ENCODE data around the gene LHFPL2.

LHFPL2 gene

GRCh38 chr5:78506261-78507024 is 142.1 kb downstream of the LHFPL2 start:
- ChIA-PET CTCF (no interaction called here), POLR2A (no interaction called here)
- TF ChIP-seq CTCF (IDR thresholded peaks at IDR 0.05; ENCODE audit: control extremely low read depth, extremely low read depth, low read depth, missing control alignments): no peak
- DNase-seq (ENCODE audit: extremely low spot score): no peak

- CTCF ChIA-PET: interaction anchor here (1.0 to 1.1 kb wide), 2 partner anchors 9 to 23 kb away, joined by 3 read pairs; no protein-coding TSS in a partner anchor
These were observed 142.7 kb downstream of the LHFPL2 start for GRCh38 chr5:78505860-78506259.

GRCh38 chr5:78504704-78505677 is 143.6 kb downstream of the LHFPL2 start:
- POLR2A ChIA-PET: no interaction called here
- DNase-seq (ENCODE audit: extremely low spot score): no peak
- CTCF ChIA-PET: interaction anchor here (0.6 to 1.1 kb wide), 4 partner anchors 8 to 86 kb away, joined by 3 read pairs; no protein-coding TSS in a partner anchor
- no peak for TF ChIP-seq CTCF (IDR thresholded peaks at IDR 0.05; ENCODE audit: control extremely low read depth, extremely low read depth, low read depth, missing control alignments)

More at GRCh38 chr5:78505860-78506259, 142.7 kb downstream of the LHFPL2 start:
- no peak for DNase-seq (ENCODE audit: extremely low spot score)
- POLR2A ChIA-PET: no interaction called here
- TF ChIP-seq CTCF (IDR thresholded peaks at IDR 0.05; ENCODE audit: control extremely low read depth, extremely low read depth, low read depth, missing control alignments): no peak

- no peak for DNase-seq (ENCODE audit: extremely low spot score)
- ChIA-PET CTCF (no interaction called here), POLR2A (no interaction called here)
- no peak for TF ChIP-seq CTCF (IDR thresholded peaks at IDR 0.05; ENCODE audit: control extremely low read depth, extremely low read depth, low read depth, missing control alignments)
These were observed 144.5 kb downstream of the LHFPL2 start for GRCh38 chr5:78503958-78504653.

GRCh38 chr5:78501411-78502352 is 146.9 kb downstream of the LHFPL2 start:
- ChIA-PET CTCF (interaction anchor here (0.9 to 1.8 kb wide), 4 partner anchors 10 to 41 kb away, joined by 3 to 4 read pairs (median 3); no protein-coding TSS in a partner anchor), POLR2A (no interaction called here)
- DNase-seq (ENCODE audit: extremely low spot score): no peak
- no peak for TF ChIP-seq CTCF (IDR thresholded peaks at IDR 0.05; ENCODE audit: control extremely low read depth, extremely low read depth, low read depth, missing control alignments)
